ENCODE data around the gene AFDN. TPM values are rescaled to one million over a fixed set of nuclear protein-coding genes. Genes with fewer than 3 reads are reported as not detected.

The AFDN gene
- total RNA-seq, 1 experiment from 2014 or later, result 107 TPM

GRCh38 chr6:167863897-167864296 lies 37.2 kb downstream of the AFDN start:
- Histone ChIP-seq H3K4me3 (ENCODE audit: low read depth, low read length, poor library complexity, severe bottlenecking) (no peak overlapping the region), H3K27ac (ENCODE audit: low read depth, low read length, poor library complexity, severe bottlenecking) (no peak overlapping the region), H3K9me3 (ENCODE audit: low read depth, low read length, poor library complexity, severe bottlenecking) (no peaks in the 10 kb centered on the region), H3K36me3 (ENCODE audit: insufficient read depth, low read length, poor library complexity, severe bottlenecking) (no peaks in the 10 kb centered on the region), H3K4me1 (ENCODE audit: insufficient read depth, low read length, poor library complexity, severe bottlenecking) (peaks cover 5% of the 10 kb centered on the region), H3K27me3 (replicated peaks; ENCODE audit: insufficient read depth, low read depth, low read length, poor library complexity) (no peaks in the 10 kb centered on the region)
- TF ChIP-seq, protein P1, sequence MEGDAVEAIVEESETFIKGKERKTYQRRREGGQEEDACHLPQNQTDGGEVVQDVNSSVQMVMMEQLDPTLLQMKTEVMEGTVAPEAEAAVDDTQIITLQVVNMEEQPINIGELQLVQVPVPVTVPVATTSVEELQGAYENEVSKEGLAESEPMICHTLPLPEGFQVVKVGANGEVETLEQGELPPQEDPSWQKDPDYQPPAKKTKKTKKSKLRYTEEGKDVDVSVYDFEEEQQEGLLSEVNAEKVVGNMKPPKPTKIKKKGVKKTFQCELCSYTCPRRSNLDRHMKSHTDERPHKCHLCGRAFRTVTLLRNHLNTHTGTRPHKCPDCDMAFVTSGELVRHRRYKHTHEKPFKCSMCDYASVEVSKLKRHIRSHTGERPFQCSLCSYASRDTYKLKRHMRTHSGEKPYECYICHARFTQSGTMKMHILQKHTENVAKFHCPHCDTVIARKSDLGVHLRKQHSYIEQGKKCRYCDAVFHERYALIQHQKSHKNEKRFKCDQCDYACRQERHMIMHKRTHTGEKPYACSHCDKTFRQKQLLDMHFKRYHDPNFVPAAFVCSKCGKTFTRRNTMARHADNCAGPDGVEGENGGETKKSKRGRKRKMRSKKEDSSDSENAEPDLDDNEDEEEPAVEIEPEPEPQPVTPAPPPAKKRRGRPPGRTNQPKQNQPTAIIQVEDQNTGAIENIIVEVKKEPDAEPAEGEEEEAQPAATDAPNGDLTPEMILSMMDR (conservative IDR thresholded peaks at IDR 0.05; ENCODE audit: low read depth, low read length), result no peak
- TF ChIP-seq EZH2 (IDR thresholded peaks at IDR 0.05; ENCODE audit: borderline replicate concordance, low read depth, low read length, poor library complexity, severe bottlenecking), result no peak
- POLR2A ChIA-PET (ENCODE audit: low non-redundant PET), result no interaction called here
- BruUV-seq (replicated peaks), result no TSS peak
- intact Hi-C loops (cut with micrococcal nuclease; ENCODE audit: unreplicated experiment), result no loop called here
- CTCF ChIA-PET, result no interaction called here
- DNase-seq (ENCODE audit: low spot score), result no peak

- Histone ChIP-seq H3K9me3 (ENCODE audit: low read depth, low read length, poor library complexity, severe bottlenecking) (no peaks in the 10 kb centered on the region), H3K36me3 (ENCODE audit: insufficient read depth, low read length, poor library complexity, severe bottlenecking) (peaks cover 4% of the 10 kb centered on the region), H3K4me3 (ENCODE audit: low read depth, low read length, poor library complexity, severe bottlenecking) (no peak overlapping the region), H3K27ac (ENCODE audit: low read depth, low read length, poor library complexity, severe bottlenecking) (no peak overlapping the region), H3K27me3 (replicated peaks; ENCODE audit: insufficient read depth, low read depth, low read length, poor library complexity) (no peaks in the 10 kb centered on the region), H3K4me1 (ENCODE audit: insufficient read depth, low read length, poor library complexity, severe bottlenecking) (no peaks in the 10 kb centered on the region)
- CTCF ChIA-PET, result no interaction called here
- TF ChIP-seq, protein P1 (conservative IDR thresholded peaks at IDR 0.05; ENCODE audit: low read depth, low read length), result no peak
- no peak for TF ChIP-seq EZH2 (IDR thresholded peaks at IDR 0.05; ENCODE audit: borderline replicate concordance, low read depth, low read length, poor library complexity, severe bottlenecking)
- no TSS peak for BruUV-seq (replicated peaks)
- POLR2A ChIA-PET (ENCODE audit: low non-redundant PET), result no interaction called here
- intact Hi-C loops (cut with micrococcal nuclease; ENCODE audit: unreplicated experiment), result no loop called here
- no peak for DNase-seq (ENCODE audit: low spot score)
These were observed 39.9 kb downstream of the AFDN start for GRCh38 chr6:167866642-167867041.

DNA sequence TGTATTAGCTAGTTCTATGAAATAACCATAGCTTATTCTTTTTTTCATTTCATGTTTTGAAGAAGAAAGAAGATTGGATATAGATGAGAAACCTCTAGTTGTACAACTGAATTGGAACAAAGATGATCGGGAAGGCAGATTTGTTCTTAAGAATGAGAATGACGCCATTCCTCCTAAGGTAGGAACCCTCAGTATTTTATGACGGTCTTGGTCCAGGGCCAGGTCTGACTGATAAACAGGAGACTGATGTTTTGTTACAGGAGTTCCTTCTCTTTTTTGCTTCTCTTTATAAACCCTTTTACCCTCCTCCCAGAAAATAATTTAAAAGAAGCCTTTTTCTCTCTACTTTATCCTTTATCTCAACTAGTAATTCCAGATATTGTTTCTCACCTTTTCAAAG lies 43.6 kb downstream of the AFDN start:
- H3K4me1 ChIP-seq (ENCODE audit: insufficient read depth, low read length, poor library complexity, severe bottlenecking), result no peaks in the 10 kb centered on the region
- CTCF ChIA-PET, result no interaction called here
- H3K36me3 ChIP-seq (ENCODE audit: insufficient read depth, low read length, poor library complexity, severe bottlenecking), result peaks cover 4% of the 10 kb centered on the region
- H3K27ac ChIP-seq (ENCODE audit: low read depth, low read length, poor library complexity, severe bottlenecking), result no peak overlapping the region
- intact Hi-C loops (cut with micrococcal nuclease; ENCODE audit: unreplicated experiment), result no loop called here
- no peaks in the 10 kb centered on the region for H3K9me3 ChIP-seq (ENCODE audit: low read depth, low read length, poor library complexity, severe bottlenecking)
- no peak for DNase-seq (ENCODE audit: low spot score)
- no peak overlapping the region for H3K4me3 ChIP-seq (ENCODE audit: low read depth, low read length, poor library complexity, severe bottlenecking)
- POLR2A ChIA-PET (ENCODE audit: low non-redundant PET), result no interaction called here
- BruUV-seq (replicated peaks), result no TSS peak
- TF ChIP-seq, protein P1 (conservative IDR thresholded peaks at IDR 0.05; ENCODE audit: low read depth, low read length), result no peak
- no peak for TF ChIP-seq EZH2 (IDR thresholded peaks at IDR 0.05; ENCODE audit: borderline replicate concordance, low read depth, low read length, poor library complexity, severe bottlenecking)
- no peaks in the 10 kb centered on the region for H3K27me3 ChIP-seq (replicated peaks; ENCODE audit: insufficient read depth, low read depth, low read length, poor library complexity)
